GM12878 (cell line): ENCODE results near the gene ZDHHC19. TPM values are rescaled to one million over a fixed set of nuclear protein-coding genes. Genes with fewer than 3 reads are reported as not detected.

ENCODE experiments used
- CHD1 ChIP-seq: IDR thresholded peaks from 2 replicates; pipeline ENCODE4 v1.6.1; 2012; ENCODE audit warnings: low read depth, low read length, improper control_type of control experiment
- CHD2 ChIP-seq: IDR thresholded peaks from 2 replicates; pipeline ENCODE4 v1.6.1; 2011; ENCODE audit warnings: low read depth, low read length, improper control_type of control experiment, borderline replicate concordance
- FOXK2 ChIP-seq: fragments of 450-650 bp; IDR thresholded peaks from 2 replicates; pipeline ENCODE4 v1.6.1; 2017; ENCODE audit warnings: mild to moderate bottlenecking, moderate library complexity
- KAT2A ChIP-seq: conservative IDR thresholded peaks from 2 replicates; pipeline ENCODE4 v1.6.1; 2011; ENCODE audit warnings: low read depth, low read length; ENCODE audit not compliant: control insufficient read depth
- NR2C2 ChIP-seq: IDR thresholded peaks from 2 replicates; pipeline ENCODE4 v1.6.1; 2011; ENCODE audit warnings: borderline replicate concordance, low read depth; ENCODE audit not compliant: control insufficient read depth, insufficient read length
- NRF1 ChIP-seq: conservative IDR thresholded peaks from 2 replicates; pipeline ENCODE4 v1.6.1; 2011; ENCODE audit warnings: mild to moderate bottlenecking, low read depth, low read length, improper control_type of control experiment
- REST ChIP-seq: IDR thresholded peaks from 2 replicates; pipeline ENCODE4 v1.6.1; 2012; ENCODE audit warnings: mild to moderate bottlenecking, low read depth, low read length
- SUPT20H ChIP-seq: IDR thresholded peaks from 2 replicates; pipeline ENCODE4 v1.6.1; 2011; ENCODE audit warnings: low read depth, mild to moderate bottlenecking, low read length, moderate library complexity, borderline replicate concordance; ENCODE audit not compliant: control insufficient read depth
- TBL1XR1 ChIP-seq: IDR thresholded peaks from 2 replicates; pipeline ENCODE4 v1.6.1; 2012; ENCODE audit warnings: low read depth, low read length, improper control_type of control experiment
- polyA plus RNA-seq, 11 experiments: library from polyadenylated mRNA; depleted of rRNA in 4 of 11; unstranded in 6 of 11; stranded (reverse) in 5 of 11; fragments of >200 nt; fragmentation: Nextera tagmentation in 4 of 11; fragmentation: Illumina TruSeq in 1 of 11; extraction: Ambion mirVana in 4 of 11; extraction: Trizol in 1 of 11; gene quantifications; 1 replicate in 1 of 11; 2 replicates in 10 of 11; pipeline versions ENCODE4 v1.2.1 to v1.2.3, GENCODE V29; 2011 to 2016; ENCODE audit warnings: inconsistent platforms in 2 of 11, missing spikeins in 2 of 11, low read depth in 1 of 11
- total RNA-seq, 4 experiments: library from RNA; depleted of rRNA in 3 of 4; stranded (reverse); fragments of >200 nt in 3 of 4; fragmentation: Illumina TruSeq in 1 of 4; extraction: Trizol in 1 of 4; gene quantifications; 2 replicates each; pipeline versions ENCODE4 v1.2.1 to v1.2.3, GENCODE V29; 2013 to 2021
- TF ChIP-seq, protein P1 (sequence below): IDR thresholded peaks from 2 replicates; pipeline ENCODE4 v1.6.1; 2012; ENCODE audit warnings: low read length, inconsistent platforms

ZDHHC19 gene
- total and polyA plus RNA-seq, 10 of the 15 experiments (the other 5 are each of a cell fraction or from before 2014, with no cell fraction given): 0.26 TPM; not detected in 9

DNA sequence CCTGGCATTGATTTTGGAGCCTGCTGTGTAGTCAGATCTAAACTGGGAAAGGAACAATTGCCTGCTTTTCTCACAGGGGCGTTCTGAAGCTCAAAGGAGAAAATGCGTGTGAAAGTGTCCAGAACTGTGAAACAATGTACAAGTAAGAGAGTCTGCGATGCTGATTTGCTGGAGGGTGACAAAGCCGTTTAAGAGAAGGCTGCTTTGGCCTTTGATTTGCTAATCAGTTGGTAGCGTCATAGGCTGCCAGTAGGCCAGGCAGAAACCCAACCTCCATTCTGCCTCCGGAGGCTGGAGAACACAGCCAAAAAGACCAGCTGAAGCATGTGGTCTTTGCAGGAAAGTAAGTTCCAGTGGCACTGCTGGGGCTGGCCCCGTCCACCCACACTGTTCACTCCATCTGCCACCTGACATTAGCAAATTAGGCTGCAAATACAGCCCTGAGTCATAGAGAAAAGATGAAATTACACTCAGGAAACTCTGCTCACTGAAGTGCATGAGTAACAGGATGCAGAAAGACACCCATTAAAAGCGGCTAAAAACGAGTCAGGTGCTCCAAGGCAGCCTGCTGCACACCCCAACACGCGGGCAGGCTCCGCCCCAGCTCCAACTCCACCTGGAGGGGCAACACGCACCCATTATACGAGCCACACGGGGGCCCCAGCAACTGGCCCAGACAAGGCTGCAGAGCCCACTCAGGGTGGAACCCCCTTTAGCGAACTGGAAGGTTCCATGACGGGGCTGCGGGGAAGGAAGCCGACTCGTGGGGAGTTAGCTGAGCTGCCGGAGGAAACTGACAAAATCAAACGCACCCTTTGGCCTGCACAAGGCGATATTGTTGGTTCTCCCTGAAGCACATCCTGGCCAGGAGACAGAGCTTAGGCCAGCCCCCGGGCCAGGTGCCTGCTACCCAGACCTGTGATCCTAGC, 31.6 kb downstream of the ZDHHC19 start (continued):
- TF ChIP-seq KAT2A (no peak), CHD2 (peak; percentile 27; the same call in 1 of the 2 replicates), TBL1XR1 (peak; percentile 87), NR2C2 (no peak), NRF1 (no peak), CHD1 (peak; percentile 92; the same call in 1 of the 2 replicates), FOXK2 (no peak; the same call in 1 of the 2 replicates), SUPT20H (no peak), REST (peak; percentile 7)
- TF ChIP-seq, protein P1, sequence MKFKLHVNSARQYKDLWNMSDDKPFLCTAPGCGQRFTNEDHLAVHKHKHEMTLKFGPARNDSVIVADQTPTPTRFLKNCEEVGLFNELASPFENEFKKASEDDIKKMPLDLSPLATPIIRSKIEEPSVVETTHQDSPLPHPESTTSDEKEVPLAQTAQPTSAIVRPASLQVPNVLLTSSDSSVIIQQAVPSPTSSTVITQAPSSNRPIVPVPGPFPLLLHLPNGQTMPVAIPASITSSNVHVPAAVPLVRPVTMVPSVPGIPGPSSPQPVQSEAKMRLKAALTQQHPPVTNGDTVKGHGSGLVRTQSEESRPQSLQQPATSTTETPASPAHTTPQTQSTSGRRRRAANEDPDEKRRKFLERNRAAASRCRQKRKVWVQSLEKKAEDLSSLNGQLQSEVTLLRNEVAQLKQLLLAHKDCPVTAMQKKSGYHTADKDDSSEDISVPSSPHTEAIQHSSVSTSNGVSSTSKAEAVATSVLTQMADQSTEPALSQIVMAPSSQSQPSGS: peak; percentile 95
